Hepatocyte (in vitro differentiated cells): Measurements from ENCODE around the gene OSMR.

Experiments
- CTCF ChIP-seq: fragments of 200-600 bp; sonication (generic); IDR thresholded peaks from 2 replicates; pipeline ENCODE4 v1.5.1; 2016; ENCODE audit warnings: antibody characterized with exemption, mild to moderate bottlenecking; ENCODE audit not compliant: poor library complexity
- EZH2 ChIP-seq: fragments of 200-600 bp; sonication (generic); IDR thresholded peaks from 2 replicates; pipeline ENCODE4 v1.6.1; 2016; ENCODE audit warnings: antibody characterized with exemption, mild to moderate bottlenecking, borderline replicate concordance
- EZH2phosphoT487 ChIP-seq: fragments of 200-600 bp; sonication (generic); IDR thresholded peaks from one replicate; pipeline ENCODE4 v1.6.1; 2018; ENCODE audit warnings: antibody characterized with exemption, mild to moderate bottlenecking, low read depth, moderate library complexity; ENCODE audit not compliant: unreplicated experiment, severe bottlenecking

GRCh38 chr5:38938424-38938823 lies 92.6 kb downstream of the OSMR start:
- TF ChIP-seq CTCF: no peak
- no peak for TF ChIP-seq EZH2
- TF ChIP-seq EZH2phosphoT487: no peak
